GM12878 (cell line): ENCODE results near the gene C1QL2. TPM values are rescaled to one million over a fixed set of nuclear protein-coding genes. Genes with fewer than 3 reads are reported as not detected.

Experiments used
- ATAC-seq: fragments of 200-7000 bp; cut with Tn5 transposase; 3 replicates; pipeline ENCODE4 v1.9.1; 2020; ENCODE audit warnings: mild to moderate bottlenecking, moderate library complexity
- BruUV-seq: library from RNA; stranded (reverse); fragments of 400-500 nt; replicated peaks from 2 replicates; lab custom pipeline; 2021; lab: Mats Ljungman, UMichigan
- CTCF ChIA-PET: fragments of 300-600 bp; sonication (Branson Sonifier 250); formaldehyde crosslinking; extraction: SDS; loops from one replicate; lab custom pipeline; 2021; ENCODE audit warnings: inconsistent platforms; lab: Yijun Ruan, JAX
- POLR2A ChIA-PET: fragments of 350-600 bp; formaldehyde crosslinking; extraction: SDS; loops from one replicate; lab custom pipeline; 2021; ENCODE audit warnings: inconsistent platforms; lab: Charles Lee
- RAD21 ChIA-PET: fragments of 300-600 bp; sonication (Branson Sonifier 250); formaldehyde crosslinking; loops from one replicate; lab custom pipeline; 2023; ENCODE audit warnings: antibody characterized with exemption; ENCODE audit not compliant: unreplicated experiment; lab: Charles Lee
- SMC1A ChIA-PET: fragments of 300-600 bp; sonication (Branson Sonifier 250); formaldehyde crosslinking; loops from one replicate; lab custom pipeline; 2023; ENCODE audit not compliant: unreplicated experiment, uncharacterized antibody; lab: Charles Lee
- DNase-seq: peaks from one replicate; pipeline ENCODE4 v3.0.0-alpha.2; 2011; ENCODE audit warnings: low read depth, low spot score
- FAIRE-seq: peaks from 3 replicates; lab custom pipeline; 2011; peaks lifted over from hg19 to GRCh38; lab: Jason Lieb, UNC
- H2AFZ ChIP-seq: 2 replicates; pipeline ENCODE4 v1.6.0; 2011; ENCODE audit warnings: low read depth, low read length, control low read depth; ENCODE audit not compliant: control insufficient read depth
- H3K27ac ChIP-seq: 2 replicates; pipeline ENCODE4 v1.5.1; 2011; ENCODE audit warnings: control low read depth; ENCODE audit not compliant: control insufficient read depth, insufficient read depth
- H3K27me3 ChIP-seq, 2 experiments: replicated peaks in 1 of 2; 2 replicates each; pipeline versions ENCODE4 v1.6.0 to v1.6.1; 2011; ENCODE audit warnings: low read length in 1 of 2; ENCODE audit not compliant: control insufficient read depth in 2 of 2, insufficient read depth in 2 of 2
- H3K36me3 ChIP-seq, 2 experiments: 2 replicates each; pipeline ENCODE4 v1.5.1; 2011; ENCODE audit warnings: low read length in 1 of 2; ENCODE audit not compliant: control insufficient read depth in 2 of 2, insufficient read depth in 2 of 2
- H3K4me1 ChIP-seq: 2 replicates; pipeline ENCODE4 v1.6.1; 2011; ENCODE audit warnings: mild to moderate bottlenecking, low read length, moderate library complexity, mixed read lengths; ENCODE audit not compliant: control insufficient read depth, insufficient read depth
- H3K4me2 ChIP-seq: 2 replicates; pipeline ENCODE4 v1.6.0; 2011; ENCODE audit warnings: control low read depth; ENCODE audit not compliant: control insufficient read depth, insufficient read depth
- H3K4me3 ChIP-seq: fragments of 200-600 bp; sonication (generic); 2 replicates; pipeline ENCODE4 v1.5.1; 2016
- H3K79me2 ChIP-seq: 2 replicates; pipeline ENCODE4 v1.6.0; 2011; ENCODE audit warnings: low read length; ENCODE audit not compliant: control insufficient read depth, insufficient read depth
- H3K9ac ChIP-seq: 2 replicates; pipeline ENCODE4 v1.8.0; 2011; ENCODE audit warnings: low read length, control low read depth, mixed read lengths; ENCODE audit not compliant: control insufficient read depth, insufficient read depth
- H3K9me3 ChIP-seq: replicated peaks from 3 replicates; pipeline ENCODE4 v1.5.1; 2011; ENCODE audit warnings: mild to moderate bottlenecking, low read length; ENCODE audit not compliant: control insufficient read depth, insufficient read depth
- H4K20me1 ChIP-seq: 2 replicates; pipeline ENCODE4 v1.6.0; 2011; ENCODE audit not compliant: control insufficient read depth, insufficient read depth
- FOXK2 ChIP-seq: fragments of 450-650 bp; IDR thresholded peaks from 2 replicates; pipeline ENCODE4 v1.6.1; 2017; ENCODE audit warnings: mild to moderate bottlenecking, moderate library complexity
- IKZF2 ChIP-seq, 2 experiments: fragments of 450-650 bp; IDR thresholded peaks; 2 replicates each; pipeline ENCODE4 v1.6.1; 2017; ENCODE audit warnings: mild to moderate bottlenecking in 2 of 2, moderate library complexity in 2 of 2
- NFYB ChIP-seq: IDR thresholded peaks from 2 replicates; pipeline ENCODE4 v1.6.1; 2011; ENCODE audit warnings: low read depth, mild to moderate bottlenecking, low read length, improper control_type of control experiment, moderate library complexity; ENCODE audit not compliant: insufficient read depth
- YBX1 ChIP-seq: fragments of 450-650 bp; IDR thresholded peaks from 2 replicates; pipeline ENCODE4 v1.6.1; 2016; ENCODE audit warnings: antibody characterized with exemption
- ZZZ3 ChIP-seq: IDR thresholded peaks from 2 replicates; pipeline ENCODE4 v1.6.1; 2011; ENCODE audit warnings: low read depth; ENCODE audit not compliant: control insufficient read depth, insufficient read length
- WGBS: methylation state at CpG from one replicate; pipeline ENCODE4 v1.1.6; 2016; ENCODE audit warnings: low lambda C conversion rate; ENCODE audit not compliant: insufficient replicate concordance, insufficient coverage; ENCODE audit errors: missing lambda C conversion rate; 5-methylcytosine and 5-hydroxymethylcytosine counted together
- in situ Hi-C: fragments of 300-500 bp; cut with MboI; formaldehyde crosslinking; loops from 9 replicates; pipeline ENCODE4 v1.14.3; 2018; ENCODE audit warnings: mixed read lengths
- intact Hi-C: fragments of 100-400 bp; cut with micrococcal nuclease; formaldehyde crosslinking; loops from one replicate; pipeline ENCODE4 v1.14.2; 2022; ENCODE audit not compliant: unreplicated experiment
- polyA plus RNA-seq, 11 experiments: library from polyadenylated mRNA; depleted of rRNA in 4 of 11; unstranded in 6 of 11; stranded (reverse) in 5 of 11; fragments of >200 nt; fragmentation: Nextera tagmentation in 4 of 11; fragmentation: Illumina TruSeq in 1 of 11; extraction: Ambion mirVana in 4 of 11; extraction: Trizol in 1 of 11; gene quantifications; 1 replicate in 1 of 11; 2 replicates in 10 of 11; pipeline versions ENCODE4 v1.2.1 to v1.2.3, GENCODE V29; 2011 to 2016; ENCODE audit warnings: inconsistent platforms in 2 of 11, missing spikeins in 2 of 11, low read depth in 1 of 11
- total RNA-seq, 4 experiments: library from RNA; depleted of rRNA in 3 of 4; stranded (reverse); fragments of >200 nt in 3 of 4; fragmentation: Illumina TruSeq in 1 of 4; extraction: Trizol in 1 of 4; gene quantifications; 2 replicates each; pipeline versions ENCODE4 v1.2.1 to v1.2.3, GENCODE V29; 2013 to 2021
- TF ChIP-seq, protein P1 (sequence below): fragments of 450-650 bp; IDR thresholded peaks from 2 replicates; pipeline ENCODE4 v1.6.1; 2017; ENCODE audit warnings: mild to moderate bottlenecking, moderate library complexity
- TF ChIP-seq, protein P2 (sequence below): IDR thresholded peaks from 2 replicates; pipeline ENCODE4 v1.6.1; 2012; ENCODE audit warnings: low read depth, low read length, improper control_type of control experiment

C1QL2 gene
- total and polyA plus RNA-seq, 10 of the 15 experiments (the other 5 are each of a cell fraction or from before 2014, with no cell fraction given), result not detected

GRCh38 chr2:119119999-119120756 lies 38.4 kb downstream of the C1QL2 start:
- no peaks in the 10 kb centered on the region for H3K9me3 ChIP-seq
- H3K27me3 ChIP-seq, result no peaks in the 10 kb centered on the region; a peak in 1 of 4 replicates
- no peaks in the 10 kb centered on the region for H3K79me2 ChIP-seq
- ChIA-PET CTCF (no interaction called here), RAD21 (no interaction called here), POLR2A (no interaction called here), SMC1A (no interaction called here)
- in situ Hi-C loops, result no loop called here
- H3K36me3 ChIP-seq, result no peaks in the 10 kb centered on the region
- no peak overlapping the region for H3K4me2 ChIP-seq
- H3K4me3 ChIP-seq, result no peak overlapping the region
- no TSS peak for BruUV-seq
- no peak overlapping the region for H3K9ac ChIP-seq
- FAIRE-seq (no peak), ATAC-seq (no peak), DNase-seq (no peak)
- TF ChIP-seq, protein P1, sequence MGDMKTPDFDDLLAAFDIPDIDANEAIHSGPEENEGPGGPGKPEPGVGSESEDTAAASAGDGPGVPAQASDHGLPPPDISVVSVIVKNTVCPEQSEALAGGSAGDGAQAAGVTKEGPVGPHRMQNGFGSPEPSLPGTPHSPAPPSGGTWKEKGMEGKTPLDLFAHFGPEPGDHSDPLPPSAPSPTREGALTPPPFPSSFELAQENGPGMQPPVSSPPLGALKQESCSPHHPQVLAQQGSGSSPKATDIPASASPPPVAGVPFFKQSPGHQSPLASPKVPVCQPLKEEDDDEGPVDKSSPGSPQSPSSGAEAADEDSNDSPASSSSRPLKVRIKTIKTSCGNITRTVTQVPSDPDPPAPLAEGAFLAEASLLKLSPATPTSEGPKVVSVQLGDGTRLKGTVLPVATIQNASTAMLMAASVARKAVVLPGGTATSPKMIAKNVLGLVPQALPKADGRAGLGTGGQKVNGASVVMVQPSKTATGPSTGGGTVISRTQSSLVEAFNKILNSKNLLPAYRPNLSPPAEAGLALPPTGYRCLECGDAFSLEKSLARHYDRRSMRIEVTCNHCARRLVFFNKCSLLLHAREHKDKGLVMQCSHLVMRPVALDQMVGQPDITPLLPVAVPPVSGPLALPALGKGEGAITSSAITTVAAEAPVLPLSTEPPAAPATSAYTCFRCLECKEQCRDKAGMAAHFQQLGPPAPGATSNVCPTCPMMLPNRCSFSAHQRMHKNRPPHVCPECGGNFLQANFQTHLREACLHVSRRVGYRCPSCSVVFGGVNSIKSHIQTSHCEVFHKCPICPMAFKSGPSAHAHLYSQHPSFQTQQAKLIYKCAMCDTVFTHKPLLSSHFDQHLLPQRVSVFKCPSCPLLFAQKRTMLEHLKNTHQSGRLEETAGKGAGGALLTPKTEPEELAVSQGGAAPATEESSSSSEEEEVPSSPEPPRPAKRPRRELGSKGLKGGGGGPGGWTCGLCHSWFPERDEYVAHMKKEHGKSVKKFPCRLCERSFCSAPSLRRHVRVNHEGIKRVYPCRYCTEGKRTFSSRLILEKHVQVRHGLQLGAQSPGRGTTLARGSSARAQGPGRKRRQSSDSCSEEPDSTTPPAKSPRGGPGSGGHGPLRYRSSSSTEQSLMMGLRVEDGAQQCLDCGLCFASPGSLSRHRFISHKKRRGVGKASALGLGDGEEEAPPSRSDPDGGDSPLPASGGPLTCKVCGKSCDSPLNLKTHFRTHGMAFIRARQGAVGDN, result no peak
- no peak for TF ChIP-seq NFYB
- no peak for TF ChIP-seq ZZZ3
- TF ChIP-seq YBX1, result no peak
- TF ChIP-seq IKZF2 (IDR thresholded peaks at IDR 0.05), result no peak
- TF ChIP-seq, protein P2, sequence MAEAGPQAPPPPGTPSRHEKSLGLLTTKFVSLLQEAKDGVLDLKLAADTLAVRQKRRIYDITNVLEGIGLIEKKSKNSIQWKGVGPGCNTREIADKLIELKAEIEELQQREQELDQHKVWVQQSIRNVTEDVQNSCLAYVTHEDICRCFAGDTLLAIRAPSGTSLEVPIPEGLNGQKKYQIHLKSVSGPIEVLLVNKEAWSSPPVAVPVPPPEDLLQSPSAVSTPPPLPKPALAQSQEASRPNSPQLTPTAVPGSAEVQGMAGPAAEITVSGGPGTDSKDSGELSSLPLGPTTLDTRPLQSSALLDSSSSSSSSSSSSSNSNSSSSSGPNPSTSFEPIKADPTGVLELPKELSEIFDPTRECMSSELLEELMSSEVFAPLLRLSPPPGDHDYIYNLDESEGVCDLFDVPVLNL, result no peak
- no peak for TF ChIP-seq FOXK2
- H4K20me1 ChIP-seq, result no peaks in the 10 kb centered on the region
- no peaks in the 10 kb centered on the region for H3K4me1 ChIP-seq
- intact Hi-C loops, result no loop called here
- H3K27ac ChIP-seq, result no peak overlapping the region
- no peak overlapping the region for H2AFZ ChIP-seq
- 39% methylated on average over 15 of the region's 15 CpGs for WGBS
